SIG-M5 (cell line): ENCODE measurements around the gene EN2.

Experiments used
- DNase-seq: peaks from one replicate; lab custom pipeline; 2025; lab: John Stamatoyannopoulos, UW

Gene EN2

DNA sequence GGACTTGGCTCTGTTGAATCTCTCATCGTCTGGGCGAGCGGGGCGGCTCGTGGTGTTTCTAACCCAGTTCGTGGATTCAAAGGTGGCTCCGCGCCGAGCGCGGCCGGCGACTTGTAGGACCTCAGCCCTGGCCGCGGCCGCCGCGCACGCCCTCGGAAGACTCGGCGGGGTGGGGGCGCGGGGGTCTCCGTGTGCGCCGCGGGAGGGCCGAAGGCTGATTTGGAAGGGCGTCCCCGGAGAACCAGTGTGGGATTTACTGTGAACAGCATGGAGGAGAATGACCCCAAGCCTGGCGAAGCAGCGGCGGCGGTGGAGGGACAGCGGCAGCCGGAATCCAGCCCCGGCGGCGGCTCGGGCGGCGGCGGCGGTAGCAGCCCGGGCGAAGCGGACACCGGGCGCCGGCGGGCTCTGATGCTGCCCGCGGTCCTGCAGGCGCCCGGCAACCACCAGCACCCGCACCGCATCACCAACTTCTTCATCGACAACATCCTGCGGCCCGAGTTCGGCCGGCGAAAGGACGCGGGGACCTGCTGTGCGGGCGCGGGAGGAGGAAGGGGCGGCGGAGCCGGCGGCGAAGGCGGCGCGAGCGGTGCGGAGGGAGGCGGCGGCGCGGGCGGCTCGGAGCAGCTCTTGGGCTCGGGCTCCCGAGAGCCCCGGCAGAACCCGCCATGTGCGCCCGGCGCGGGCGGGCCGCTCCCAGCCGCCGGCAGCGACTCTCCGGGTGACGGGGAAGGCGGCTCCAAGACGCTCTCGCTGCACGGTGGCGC is at the start of gene EN2:
Gene EN2 (plus strand): TSS at position 19 of the 767 bp plus-strand sequence. CDS start 249 bp downstream, at position 268.
- no peak for DNase-seq

DNA sequence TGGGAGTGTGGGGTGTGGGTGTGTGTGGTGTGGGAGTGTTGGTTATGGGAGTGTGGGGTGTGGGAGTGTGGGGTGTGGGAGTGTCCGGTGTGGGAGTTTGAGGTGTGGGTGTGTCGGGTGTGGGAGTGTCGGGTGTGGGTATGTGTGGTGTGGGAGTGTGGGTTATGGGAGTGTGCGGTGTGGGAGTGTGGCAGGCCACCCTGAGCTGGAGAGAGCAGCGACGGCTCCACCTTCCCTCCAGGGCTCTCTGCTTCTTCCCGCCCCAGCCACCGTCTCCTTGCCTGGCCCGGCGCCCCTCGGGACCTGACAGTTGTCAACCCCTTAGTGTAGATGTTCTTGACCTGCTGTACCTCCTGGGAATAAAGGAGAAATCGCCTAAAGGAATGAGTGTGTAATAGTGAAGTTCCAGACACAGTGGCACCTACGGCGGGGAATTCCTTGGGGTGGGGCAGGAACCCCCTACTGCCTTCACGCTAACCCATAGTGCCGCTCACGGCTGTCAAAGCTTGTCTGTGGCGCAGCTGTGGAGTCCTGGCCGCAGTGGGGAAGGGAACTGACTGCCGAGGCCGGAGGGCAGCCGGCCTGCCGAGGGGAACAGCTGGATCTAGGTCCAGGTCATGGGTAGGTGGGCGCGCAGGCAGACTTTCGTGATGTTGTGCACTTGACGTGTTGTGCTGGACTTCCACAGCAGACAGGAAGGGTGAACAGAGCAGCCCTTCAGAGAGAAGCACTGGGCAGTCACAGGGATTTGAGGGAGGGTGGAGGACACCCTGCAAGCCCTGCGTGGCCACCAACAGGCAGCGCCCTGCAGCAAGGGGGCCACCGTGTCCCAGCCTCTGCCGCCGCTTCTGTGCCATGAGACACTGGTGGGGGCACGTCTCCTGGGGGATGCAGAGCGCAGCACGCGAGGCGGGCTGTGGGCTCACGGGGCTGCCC is 49.0 kb upstream of the EN2 start:
- DNase-seq: no peak

DNA sequence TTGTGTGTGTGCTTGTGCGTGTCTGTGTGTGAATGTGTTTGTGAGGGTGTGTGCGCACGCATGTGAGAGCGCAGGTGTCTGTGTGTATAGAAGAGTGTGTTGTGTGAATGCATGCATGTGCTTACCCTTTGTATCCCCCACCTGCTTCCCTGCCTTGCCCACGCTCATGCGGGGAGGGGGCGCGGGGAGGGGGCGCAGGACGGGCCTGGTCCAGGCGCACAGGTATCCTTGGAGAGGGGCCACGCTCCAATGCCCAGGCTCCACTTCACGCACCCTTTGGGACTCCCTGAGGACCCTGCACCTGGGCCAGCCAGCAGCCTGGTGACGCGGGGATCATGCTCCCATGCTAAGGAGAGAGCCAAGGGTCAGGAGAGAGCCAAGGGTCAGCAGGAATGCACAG is 47.9 kb upstream of the EN2 start:
- no peak for DNase-seq

DNA sequence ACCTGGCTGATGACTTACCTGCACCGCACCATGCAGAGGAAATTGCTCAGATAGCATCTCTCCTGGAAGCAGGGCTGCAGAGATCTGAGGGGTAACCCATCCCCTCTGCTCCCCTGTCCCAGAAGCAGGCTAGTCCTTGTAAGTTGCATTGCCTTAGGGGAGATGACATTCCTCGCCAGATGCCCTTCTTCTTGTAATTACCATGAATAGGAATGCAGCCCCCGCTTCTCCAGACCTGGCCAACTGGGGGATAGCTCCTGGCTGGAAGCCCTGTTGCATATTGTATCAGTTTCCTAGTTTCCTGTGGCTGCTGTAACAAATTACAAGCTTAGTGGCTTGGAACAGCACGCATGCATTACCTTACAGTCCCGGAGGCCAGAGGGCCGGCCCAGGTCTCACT is 47.5 kb upstream of the EN2 start:
- DNase-seq: no peak

DNA sequence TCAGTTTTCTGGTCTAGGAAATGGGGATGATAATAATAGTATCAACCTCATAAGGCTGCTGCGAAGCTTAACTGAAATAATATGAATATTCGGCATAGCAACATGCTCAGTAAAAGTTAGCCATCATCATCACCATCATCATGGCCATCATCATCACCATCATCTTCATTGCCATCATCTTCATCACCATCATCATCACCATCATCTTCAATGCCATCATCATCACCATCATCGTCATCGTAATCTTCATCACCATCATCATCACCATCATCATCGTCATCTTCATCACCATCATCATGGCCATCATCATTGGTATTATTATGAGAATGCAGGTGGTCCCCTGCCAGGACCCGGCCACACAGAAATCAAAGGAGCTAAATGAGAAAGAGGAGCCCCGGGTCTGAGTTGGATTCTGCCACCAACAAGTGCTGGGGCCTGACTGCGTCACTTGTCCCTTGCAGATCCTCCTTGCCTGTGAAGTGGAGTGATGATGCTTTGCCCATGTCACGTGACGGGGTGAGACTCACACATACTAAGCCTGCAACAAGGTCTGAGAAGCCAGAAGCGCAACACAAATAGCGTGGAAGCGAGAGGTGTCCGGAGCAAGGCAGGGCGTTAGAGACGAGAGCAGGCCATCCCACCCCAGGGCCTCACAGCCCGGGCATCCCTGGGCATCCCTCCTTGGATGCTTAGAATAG is 46.1 kb upstream of the EN2 start:
- DNase-seq: no peak

DNA sequence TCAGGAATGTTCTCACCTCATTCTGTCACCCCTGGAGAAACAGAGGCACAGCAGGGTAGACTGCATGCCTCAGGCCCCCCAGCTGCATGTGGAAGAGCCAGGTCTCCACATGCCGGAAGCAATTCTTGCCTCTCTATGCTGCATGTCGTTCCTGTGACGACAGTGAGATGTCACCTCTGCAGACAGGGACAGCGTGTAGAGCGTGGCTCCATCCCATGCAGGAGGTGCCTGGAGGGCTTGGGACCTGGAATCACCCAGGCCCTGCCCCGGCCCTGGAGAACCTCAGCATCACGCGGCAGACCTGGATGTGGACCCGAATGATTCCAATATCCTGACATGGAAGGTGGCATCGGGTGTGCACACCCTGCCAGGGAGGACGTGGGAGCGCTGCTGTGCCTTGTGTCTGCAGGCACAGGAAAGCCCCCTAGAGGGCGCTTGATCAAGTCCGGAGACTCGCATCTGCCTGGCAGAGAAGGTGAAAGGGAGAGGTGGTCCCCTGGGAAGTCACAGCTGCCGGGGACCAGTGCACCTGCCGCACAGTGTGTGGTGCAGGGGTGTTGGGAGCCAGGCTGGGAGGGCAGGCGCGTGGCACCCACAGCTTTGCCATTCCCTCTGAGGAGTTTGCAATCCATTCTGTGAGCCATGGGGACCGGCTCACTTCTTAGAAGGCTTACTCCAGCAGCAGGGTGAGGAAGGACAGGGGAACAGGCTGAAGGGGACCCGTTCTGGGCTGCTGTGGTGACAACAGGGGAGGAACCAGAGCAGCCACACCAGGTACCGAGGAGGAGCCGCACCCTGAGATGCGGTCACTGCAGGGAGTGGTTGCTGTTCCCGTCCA is 45.3 kb upstream of the EN2 start:
- DNase-seq: no peak

DNA sequence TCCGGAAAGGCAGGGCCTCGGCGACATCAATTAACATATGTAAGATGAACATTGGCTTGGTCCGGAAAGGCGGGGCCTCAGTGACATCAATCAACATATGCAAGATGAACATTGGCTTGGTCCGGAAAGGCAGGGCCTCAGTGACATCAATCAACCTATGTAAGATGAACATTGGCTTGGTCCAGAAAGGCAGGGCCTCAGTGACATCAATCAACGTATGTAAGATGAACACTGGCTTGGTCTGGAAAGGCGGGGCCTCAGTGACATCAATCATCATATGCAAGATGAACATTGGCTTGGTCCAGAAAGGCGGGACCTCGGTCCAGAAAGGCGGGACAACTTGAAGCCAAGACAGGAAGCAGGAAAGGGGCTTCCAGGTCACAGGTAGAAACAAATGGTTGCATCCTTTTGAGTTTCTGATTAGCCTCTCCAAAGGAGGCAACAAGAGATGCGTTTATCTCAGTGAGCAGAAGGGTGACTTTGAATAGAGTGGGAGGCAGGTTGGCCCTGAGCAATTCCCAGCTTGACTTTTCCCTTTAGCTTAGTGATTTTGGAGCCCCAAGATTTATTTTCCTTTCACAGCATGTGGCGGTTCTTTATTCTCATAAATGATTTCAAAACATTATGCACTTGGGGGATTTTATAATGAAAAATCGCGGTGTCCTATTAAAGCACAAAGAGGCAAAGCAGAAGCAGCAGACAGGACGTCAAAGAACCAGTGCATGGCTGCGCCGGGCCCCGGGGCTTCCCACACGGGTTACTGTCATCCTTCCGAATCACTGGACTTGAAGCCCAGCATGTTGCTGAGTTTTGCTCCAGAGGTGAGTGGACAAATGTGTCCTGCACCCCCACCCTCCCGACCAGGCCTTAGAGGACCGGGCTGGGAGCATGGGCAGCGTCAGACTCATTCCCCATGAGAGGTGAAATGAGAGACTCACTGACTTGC is 43.1 kb upstream of the EN2 start:
- DNase-seq: no peak

DNA sequence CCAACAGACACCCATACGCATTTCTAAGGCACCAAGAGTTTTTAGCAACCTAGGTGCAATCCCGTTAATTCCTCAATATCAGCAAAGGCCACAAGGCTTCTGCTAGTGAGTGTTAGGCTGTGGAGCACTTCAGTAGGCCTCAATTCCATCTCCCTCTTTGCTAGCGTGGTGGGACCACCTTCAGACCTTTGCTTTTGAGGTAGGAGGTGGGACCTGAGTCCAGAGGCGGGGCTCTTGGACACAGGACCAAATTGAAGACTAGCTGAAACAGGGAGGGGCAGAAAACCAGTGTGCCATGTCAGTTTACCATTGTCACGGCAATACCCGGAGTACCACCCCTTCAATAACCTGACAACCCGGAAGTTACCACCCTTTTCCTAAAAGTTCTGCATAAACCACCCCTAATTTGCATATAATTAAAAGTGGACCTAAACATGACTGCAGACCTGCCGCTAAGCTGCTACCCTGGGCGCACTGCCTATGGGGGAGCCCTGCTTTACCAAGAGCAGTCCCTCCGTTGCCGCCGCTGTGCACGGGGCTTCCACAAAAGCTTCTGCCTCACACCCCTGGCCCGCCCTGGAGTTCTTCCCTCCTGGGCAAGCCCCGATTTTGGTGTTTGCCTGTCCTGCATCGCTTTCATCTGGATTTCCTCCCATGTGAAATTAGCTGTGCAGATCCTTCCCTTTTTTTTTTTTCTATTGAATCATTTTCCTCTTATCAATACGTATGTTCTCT is 41.1 kb upstream of the EN2 start:
- DNase-seq: no peak

DNA sequence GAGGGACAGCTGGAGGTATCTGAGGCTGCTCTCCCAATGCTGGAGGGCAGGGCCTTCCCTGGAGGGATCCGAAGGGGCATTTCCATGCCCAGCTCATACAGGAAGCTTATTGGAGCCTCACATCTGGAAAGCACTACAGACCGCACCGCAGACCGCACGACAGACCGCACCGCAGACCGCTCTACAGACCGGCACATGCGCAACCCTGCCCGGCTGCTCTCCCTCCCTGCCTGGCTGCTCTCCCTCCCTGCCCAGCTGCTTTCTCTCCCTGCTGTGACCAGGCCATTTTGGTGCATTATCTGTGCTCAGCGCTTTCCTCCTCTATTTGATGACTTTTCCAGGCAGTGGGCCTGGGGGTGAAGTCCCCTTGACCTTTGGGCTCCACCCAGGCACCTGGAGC is 39.6 kb upstream of the EN2 start:
- DNase-seq: no peak

DNA sequence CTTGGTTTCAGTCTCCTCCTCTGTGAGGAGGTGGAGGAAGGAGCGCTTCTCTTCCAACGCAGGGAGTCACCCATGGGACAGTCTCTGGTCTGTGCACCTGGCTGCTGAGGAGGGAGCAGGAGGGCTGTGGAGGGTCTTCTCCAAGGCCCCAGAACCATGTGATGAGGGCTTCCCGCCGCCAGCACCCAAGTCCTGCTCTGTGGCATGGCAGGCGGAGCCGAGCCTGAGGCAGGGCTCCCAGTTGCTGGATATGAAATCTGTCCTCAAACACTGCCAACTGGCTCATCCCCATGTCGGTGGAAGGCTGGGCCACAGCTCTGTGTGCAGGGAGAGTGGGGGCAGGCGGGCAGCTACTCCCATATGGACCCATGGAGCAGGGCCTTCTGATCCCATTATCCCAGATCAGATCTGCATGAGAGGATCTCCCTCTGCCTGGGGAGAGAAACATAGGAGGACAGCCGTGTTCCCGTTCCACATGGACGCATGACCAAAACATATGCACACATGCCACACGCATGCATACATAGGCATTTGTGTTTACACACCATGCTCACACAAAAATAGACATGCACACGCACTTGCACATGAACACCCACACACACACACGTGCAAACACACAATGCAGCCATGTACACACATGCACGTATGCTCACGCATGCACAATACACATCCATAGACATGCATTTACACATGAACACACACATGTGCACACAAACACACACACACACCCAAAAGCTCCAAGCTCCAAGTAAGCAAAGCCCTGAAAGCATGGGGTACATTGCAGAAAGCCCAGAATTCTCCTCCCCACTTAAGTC is 38.8 kb upstream of the EN2 start:
- no peak for DNase-seq

DNA sequence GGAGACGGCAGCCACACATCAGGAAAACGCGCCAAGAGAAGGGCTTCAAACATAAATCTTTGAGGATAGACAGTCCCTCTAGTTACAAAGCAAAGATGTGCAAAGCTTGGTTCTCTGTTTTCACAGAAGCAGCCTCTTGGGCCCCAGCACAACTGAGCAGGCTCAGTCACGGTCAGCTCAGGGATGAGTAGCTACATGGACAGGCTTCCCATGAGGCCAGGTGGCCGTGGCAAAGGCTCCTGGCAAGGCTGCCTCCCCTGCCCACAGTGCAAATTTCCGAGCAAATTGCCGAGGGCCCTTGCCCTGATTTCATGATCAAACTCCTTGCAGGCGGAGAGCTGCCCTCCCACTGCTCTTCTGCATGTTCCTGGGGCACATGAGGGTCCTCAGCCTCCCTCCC is 37.8 kb upstream of the EN2 start:
- no peak for DNase-seq

DNA sequence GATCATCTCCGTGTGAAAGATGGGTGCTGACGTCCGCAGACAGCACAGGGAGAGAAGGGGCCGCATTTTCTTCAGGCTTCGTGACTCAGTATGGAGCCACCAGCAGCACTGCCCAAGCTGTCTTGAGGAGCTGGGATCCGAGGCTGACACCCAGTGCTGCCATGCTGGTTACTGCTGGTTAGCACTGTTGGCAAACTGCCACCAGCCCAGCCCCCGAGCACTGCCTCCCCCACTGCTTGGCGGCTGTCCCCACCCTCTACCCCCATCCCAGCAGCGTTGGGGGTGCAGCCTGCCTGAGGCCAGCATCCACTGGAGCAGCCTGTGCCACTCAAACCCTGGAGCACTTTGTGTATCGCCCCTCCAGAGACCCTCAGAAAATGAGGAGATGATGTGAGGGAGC is 35.8 kb upstream of the EN2 start:
- DNase-seq: no peak

DNA sequence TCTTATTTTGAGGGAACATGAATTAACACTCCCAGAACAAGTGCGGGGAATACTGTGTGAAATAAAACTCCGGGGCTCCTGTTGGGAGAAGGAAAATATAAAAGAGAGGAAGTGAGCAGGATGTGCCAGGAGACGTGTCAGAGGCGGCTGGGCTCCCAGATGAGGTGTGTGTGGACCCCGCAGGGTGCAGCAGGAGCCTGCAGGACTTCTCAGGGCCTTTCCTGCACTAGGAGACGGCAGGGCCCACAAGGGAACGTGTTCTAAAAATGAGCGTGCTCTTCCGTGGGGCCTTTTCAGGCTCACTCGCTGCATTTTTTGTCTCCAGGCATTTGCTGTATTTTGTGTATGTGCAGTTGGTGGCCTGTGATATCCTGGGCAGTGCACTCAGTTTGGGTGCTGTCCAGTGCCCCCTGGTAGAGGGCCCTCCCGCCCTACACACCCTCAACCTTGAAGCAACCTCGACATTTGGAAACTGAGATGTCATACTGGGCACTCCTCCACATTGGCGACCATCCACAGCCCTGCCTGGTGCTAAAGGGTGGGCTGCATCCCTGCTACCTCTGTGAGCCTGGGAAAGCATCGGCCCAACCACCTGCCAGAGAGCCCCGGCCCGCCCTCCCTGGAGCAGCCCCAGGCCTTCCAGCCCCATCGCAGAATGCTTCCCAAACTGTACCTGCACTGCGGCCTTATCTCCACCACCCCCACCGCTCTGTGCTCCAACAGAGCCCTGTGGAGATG is 35.2 kb upstream of the EN2 start:
- no peak for DNase-seq

DNA sequence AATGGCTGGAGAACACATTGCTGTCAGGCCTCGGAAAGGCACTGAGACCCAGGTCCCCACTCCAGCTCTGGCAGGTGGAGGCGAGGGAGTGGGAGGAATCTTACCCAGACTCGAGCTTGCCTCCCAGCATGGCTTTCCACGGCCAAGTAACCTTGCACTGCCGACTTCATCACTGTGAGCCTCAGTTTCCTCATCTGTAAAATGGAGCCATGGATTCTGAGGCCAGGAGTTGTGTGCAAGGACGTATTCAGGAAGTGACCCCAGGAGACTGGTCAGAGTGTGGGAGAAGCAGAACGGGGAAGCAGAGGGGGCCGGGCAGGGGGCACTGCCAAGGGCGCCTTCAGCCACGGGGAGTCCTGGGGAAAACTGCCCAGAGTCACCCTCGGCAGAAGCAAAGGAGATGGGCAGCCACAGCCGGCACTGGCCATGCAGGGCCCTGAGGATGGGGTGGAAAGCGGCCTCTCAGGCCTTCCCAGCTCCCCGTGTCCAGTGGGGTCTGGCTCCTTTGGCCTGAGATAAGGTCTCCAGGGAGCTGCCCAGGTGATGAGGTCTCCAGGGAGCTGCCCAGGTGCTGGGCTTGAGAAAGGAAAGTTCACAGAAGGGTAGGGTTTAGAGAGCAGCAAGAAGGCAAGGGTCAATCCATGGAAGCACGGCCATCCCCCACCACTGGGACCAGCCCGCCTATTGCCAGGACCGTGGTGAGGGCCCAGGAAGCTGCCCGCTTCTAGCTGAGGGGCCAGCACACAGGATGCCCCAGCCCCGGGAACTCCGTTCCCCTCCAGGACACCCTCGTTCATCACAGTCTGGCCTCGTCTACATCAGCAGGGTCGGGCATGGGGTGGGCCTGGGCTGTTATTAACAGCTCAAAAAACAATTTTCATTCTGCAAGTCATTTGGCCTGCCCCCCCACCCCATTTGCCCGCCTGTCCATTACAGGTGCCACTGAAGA is 34.3 kb upstream of the EN2 start:
- DNase-seq: no peak

DNA sequence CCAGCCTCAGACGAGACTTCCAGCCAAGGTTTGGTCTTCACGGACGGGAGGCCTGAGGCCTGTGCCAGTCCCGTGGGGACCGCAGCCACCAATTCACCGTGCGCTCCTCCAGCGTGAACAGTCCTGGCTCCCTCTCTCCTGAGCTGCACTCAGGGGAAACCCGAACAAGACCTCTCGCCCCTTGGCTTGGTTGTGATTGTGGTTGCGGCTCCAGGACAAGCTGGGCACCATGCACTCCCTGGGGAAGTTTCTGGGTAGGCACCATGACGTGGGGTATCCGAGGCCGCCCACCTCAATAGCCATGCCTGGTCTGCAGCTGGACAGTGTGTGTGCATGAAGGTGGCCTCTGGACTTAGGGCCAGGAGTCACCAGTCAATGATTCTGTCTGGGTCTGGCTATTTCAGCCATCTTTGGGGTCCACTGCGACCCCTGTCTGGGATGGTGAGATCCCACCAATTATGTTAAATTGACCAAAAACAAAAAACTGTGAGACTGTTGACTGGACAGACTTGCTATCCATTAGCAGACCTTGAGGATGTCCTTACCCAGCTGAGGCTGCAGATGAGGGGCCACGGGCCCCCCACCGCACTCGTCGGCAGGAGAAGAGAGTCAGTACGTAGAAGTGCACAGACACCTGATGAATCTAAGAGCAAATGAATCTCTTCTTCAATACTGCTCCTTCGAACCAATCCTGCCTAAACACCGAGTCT is 33.5 kb upstream of the EN2 start:
- DNase-seq: no peak

DNA sequence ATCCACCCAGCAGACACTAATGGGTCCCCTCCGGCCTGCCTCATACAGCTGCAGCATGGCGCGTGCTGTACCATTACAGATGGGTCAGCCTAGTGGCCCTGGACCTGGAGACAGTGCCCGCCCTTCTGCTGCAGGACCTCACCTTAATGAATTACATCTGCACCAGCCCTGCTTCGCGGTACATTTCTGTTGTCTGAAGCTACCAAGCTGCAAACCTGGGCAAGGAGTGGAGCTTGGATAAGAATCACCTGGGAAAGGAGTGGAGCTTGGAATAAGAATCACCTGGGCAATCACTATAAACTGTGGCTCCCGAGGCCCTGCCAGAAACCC is 33.0 kb upstream of the EN2 start:
- DNase-seq: no peak

DNA sequence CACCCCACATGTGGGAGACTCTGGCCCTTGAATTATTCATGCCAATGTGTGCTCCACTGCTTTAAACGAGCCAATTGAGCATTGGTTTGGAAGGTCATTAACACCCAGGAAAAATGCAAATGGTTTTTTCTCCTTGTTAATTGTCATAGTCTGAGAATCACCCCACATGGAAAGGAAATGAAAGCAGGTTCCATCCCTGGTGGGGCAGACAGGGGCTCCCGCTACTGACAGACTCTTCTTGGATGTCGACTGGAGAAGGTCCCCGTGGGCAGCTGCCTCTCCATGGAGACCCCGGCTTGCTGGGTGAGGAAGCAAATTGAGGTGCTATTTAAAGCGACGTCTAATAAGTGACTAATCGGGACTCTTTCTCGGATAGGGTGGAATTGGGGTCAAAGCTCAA is 32.0 kb upstream of the EN2 start:
- DNase-seq: no peak
